ENCODE data around the gene SPDL1. TPM values are rescaled to one million over a fixed set of nuclear protein-coding genes. Genes with fewer than 3 reads are reported as not detected.

Gene SPDL1
- total and polyA plus RNA-seq, 2 of the 8 experiments (the other 6 are each of a cell fraction or from before 2014, with no cell fraction given): 16.9 to 44.5 TPM

- H2AK5ac ChIP-seq (ENCODE audit: low read depth, low read length): no peak overlapping the region
- H3K79me2 ChIP-seq (ENCODE audit: control insufficient read depth in 1 of 2, insufficient read depth in 2 of 2, low read length in 2 of 2): no peaks in the 10 kb centered on the region
- no peak for DNase-seq (ENCODE audit: low read depth in 1 of 2, low spot score in 2 of 2)
- H2BK20ac ChIP-seq (ENCODE audit: low read length): no peak overlapping the region
- no peaks in the 10 kb centered on the region for H3K27me3 ChIP-seq (replicated peaks in 1 of 4; ENCODE audit: control insufficient read depth in 3 of 4, extremely low read depth in 1 of 4, insufficient read depth in 3 of 4, low read length in 3 of 4)
- no peaks in the 10 kb centered on the region for H3K23me2 ChIP-seq (ENCODE audit: low read depth, low read length)
- H4K8ac ChIP-seq (ENCODE audit: extremely low read depth, insufficient read depth, low read length): no peak overlapping the region
- H2AFZ ChIP-seq (ENCODE audit: low read length): no peak overlapping the region
- H2BK12ac ChIP-seq (ENCODE audit: low read depth, low read length): no peak overlapping the region
- H3K4me3 ChIP-seq (ENCODE audit: extremely low read depth in 1 of 4, insufficient read depth in 2 of 4, low read depth in 3 of 4, low read length in 4 of 4): no peak overlapping the region
- no peak overlapping the region for H4K91ac ChIP-seq (replicated peaks; ENCODE audit: insufficient read length, low read length)
- H3K79me1 ChIP-seq (ENCODE audit: low read depth, low read length): no peaks in the 10 kb centered on the region
- no peak overlapping the region for H2BK15ac ChIP-seq (ENCODE audit: low read length)
- H3K9me3 ChIP-seq (ENCODE audit: insufficient read depth in 2 of 2, low read depth in 1 of 2, low read length in 1 of 2): 0 out of 4 replicates have a peak, but pooled peaks cover 0 to 3% of the 10 kb centered on the region in 2 experiments
- H3K36me3 ChIP-seq (ENCODE audit: control insufficient read depth in 2 of 4, insufficient read depth in 4 of 4, low read length in 3 of 4): no peaks in the 10 kb centered on the region
- no peak for FAIRE-seq
- H3K27ac ChIP-seq (ENCODE audit: low read depth, low read length): no peak overlapping the region
- 95% methylated on average over 1 of the region's 1 CpG; no CpG with 5 or more reads in 1 of the 2 experiments for WGBS, 2 experiments (ENCODE audit: extremely low coverage in 1 of 2, insufficient coverage in 1 of 2, insufficient read length in 1 of 2, insufficient replicate concordance in 2 of 2, low coverage in 1 of 2, low lambda C conversion rate in 2 of 2, missing lambda C conversion rate in 1 of 2)
- no peak overlapping the region for H3K4me2 ChIP-seq (ENCODE audit: insufficient read depth in 1 of 2, low read depth in 2 of 2, low read length in 2 of 2)
- ChIA-PET CTCF (ENCODE audit: partially characterized antibody) (interaction anchor here (0.6 kb wide), 1 partner anchor 15 kb away, joined by 3 read pairs; no protein-coding TSS in a partner anchor), POLR2A (ENCODE audit: partially characterized antibody) (no interaction called here)
- H3K4ac ChIP-seq (replicated peaks; ENCODE audit: insufficient read length, low read depth, low read length): no peak overlapping the region
- H3K56ac ChIP-seq (replicated peaks; ENCODE audit: insufficient read length, low read depth, low read length): no peak overlapping the region
- no peak overlapping the region for H3K9ac ChIP-seq (replicated peaks in 1 of 4; ENCODE audit: extremely low read depth in 1 of 4, low read depth in 3 of 4, low read length in 3 of 4)
- no peaks in the 10 kb centered on the region for H4K20me1 ChIP-seq (replicated peaks in 1 of 2; ENCODE audit: control insufficient read depth in 1 of 2, insufficient read depth in 2 of 2, low read length in 2 of 2)
- no peak overlapping the region for H3K14ac ChIP-seq (ENCODE audit: insufficient read length)
- no peak overlapping the region for H3K23ac ChIP-seq (ENCODE audit: insufficient read length)
- H2BK5ac ChIP-seq (ENCODE audit: low read depth, low read length): no peak overlapping the region
- H4K5ac ChIP-seq (ENCODE audit: insufficient read length, low read depth, low read length): no peak overlapping the region
- no peak overlapping the region for H2BK120ac ChIP-seq (replicated peaks; ENCODE audit: low read depth, low read length)
- no peak overlapping the region for H3K18ac ChIP-seq (ENCODE audit: extremely low read depth, low read length)
- H3K4me1 ChIP-seq (replicated peaks in 1 of 4; ENCODE audit: control insufficient read depth in 3 of 4, insufficient read depth in 4 of 4, low read length in 3 of 4): no peaks in the 10 kb centered on the region
- TF ChIP-seq NRF1 (IDR thresholded peaks at IDR 0.05; ENCODE audit: low read depth, low read length) (no peak), BACH1 (IDR thresholded peaks at IDR 0.05; ENCODE audit: low read length) (no peak), TAF1 (IDR thresholded peaks at IDR 0.05; ENCODE audit: low read depth, low read length) (no peak), ASH2L (IDR thresholded peaks at IDR 0.05; ENCODE audit: low read length) (no peak), E2F6 (IDR thresholded peaks at IDR 0.05) (no peak), JUND (IDR thresholded peaks at IDR 0.05; ENCODE audit: low read length) (no peak), CTCF (IDR thresholded peaks at IDR 0.05; ENCODE audit: control extremely low read depth in 1 of 3, insufficient read depth in 1 of 3, low read depth in 1 of 3, low read length in 3 of 3) (no peak), RAD21 (IDR thresholded peaks at IDR 0.05 in 1 of 2, conservative IDR thresholded peaks at IDR 0.05 in 1 of 2; ENCODE audit: low read depth in 2 of 2, low read length in 2 of 2) (no peak), SP1 (IDR thresholded peaks at IDR 0.05; ENCODE audit: low read depth, low read length) (no peak), SIX5 (IDR thresholded peaks at IDR 0.05; ENCODE audit: low read depth, low read length) (no peak), EZH2 (IDR thresholded peaks at IDR 0.05; ENCODE audit: low read depth, low read length, severe bottlenecking) (no peak)
Observed at GRCh38 chr5:169551146-169551545, 32.4 kb upstream of the SPDL1 start.
